ENCODE measurements around the gene RCOR1.

- no peak for TF ChIP-seq CTCF (IDR thresholded peaks at IDR 0.05; ENCODE audit: poor library complexity)
- TF ChIP-seq EZH2 (IDR thresholded peaks at IDR 0.05; ENCODE audit: borderline replicate concordance), result no peak
These were observed 11.8 kb upstream of the RCOR1 start for GRCh38 chr14:102580550-102581110.

Measured in hepatocyte (in vitro differentiated cells).